ENCODE data around the gene AK3. TPM values are rescaled to one million over a fixed set of nuclear protein-coding genes. Genes with fewer than 3 reads are reported as not detected.
A peak's percentile ranks its signal among the peaks of the same experiment; 100 is the strongest.
"Not testable (repeated sequence)": the region's sequence is repeated elsewhere in the genome, so short reads cannot be mapped to it uniquely, and the experiment has no call there.

Gene AK3
- total RNA-seq, 1 experiment from 2014 or later: 21.5 TPM

DNA sequence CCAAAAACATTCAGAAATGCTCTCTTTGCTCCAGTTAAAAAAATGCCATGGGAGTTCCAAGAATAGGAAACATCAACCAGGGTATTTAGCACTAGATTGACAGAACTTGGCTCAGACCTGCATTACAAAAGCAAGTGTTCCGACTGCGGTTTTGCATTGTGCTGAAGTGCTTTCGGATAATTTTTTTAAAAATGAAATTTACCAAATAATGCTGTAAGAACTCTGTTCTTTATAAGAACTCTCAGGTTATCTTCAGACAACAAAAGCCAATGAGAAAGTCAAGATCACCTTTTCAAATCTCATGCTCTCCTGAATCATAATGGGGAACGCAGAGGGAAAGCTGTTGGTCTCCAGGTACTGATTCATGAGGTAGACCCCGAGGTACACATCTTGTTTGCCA, 79.4 kb downstream of the AK3 start:
- CTCF ChIA-PET: no interaction called here
- Mint-ChIP-seq H3K27me3 (ENCODE audit: unreplicated experiment) (no peaks in the 10 kb centered on the region), H3K36me3 (ENCODE audit: insufficient read depth, unreplicated experiment) (peaks cover 37% of the 10 kb centered on the region), H3K4me3 (ENCODE audit: low read depth, unreplicated experiment) (peak overlapping the region; percentile 79), H3K4me1 (ENCODE audit: low read depth, unreplicated experiment) (peaks cover 17% of the 10 kb centered on the region), H3K9me3 (ENCODE audit: low read depth, unreplicated experiment) (no peaks in the 10 kb centered on the region), H3K27ac (ENCODE audit: unreplicated experiment) (peak overlapping the region; percentile 69)
- BruUV-seq (replicated peaks): no TSS peak
- intact Hi-C loops (cut with micrococcal nuclease; ENCODE audit: unreplicated experiment): no loop called here
- TF ChIP-seq, protein P1, sequence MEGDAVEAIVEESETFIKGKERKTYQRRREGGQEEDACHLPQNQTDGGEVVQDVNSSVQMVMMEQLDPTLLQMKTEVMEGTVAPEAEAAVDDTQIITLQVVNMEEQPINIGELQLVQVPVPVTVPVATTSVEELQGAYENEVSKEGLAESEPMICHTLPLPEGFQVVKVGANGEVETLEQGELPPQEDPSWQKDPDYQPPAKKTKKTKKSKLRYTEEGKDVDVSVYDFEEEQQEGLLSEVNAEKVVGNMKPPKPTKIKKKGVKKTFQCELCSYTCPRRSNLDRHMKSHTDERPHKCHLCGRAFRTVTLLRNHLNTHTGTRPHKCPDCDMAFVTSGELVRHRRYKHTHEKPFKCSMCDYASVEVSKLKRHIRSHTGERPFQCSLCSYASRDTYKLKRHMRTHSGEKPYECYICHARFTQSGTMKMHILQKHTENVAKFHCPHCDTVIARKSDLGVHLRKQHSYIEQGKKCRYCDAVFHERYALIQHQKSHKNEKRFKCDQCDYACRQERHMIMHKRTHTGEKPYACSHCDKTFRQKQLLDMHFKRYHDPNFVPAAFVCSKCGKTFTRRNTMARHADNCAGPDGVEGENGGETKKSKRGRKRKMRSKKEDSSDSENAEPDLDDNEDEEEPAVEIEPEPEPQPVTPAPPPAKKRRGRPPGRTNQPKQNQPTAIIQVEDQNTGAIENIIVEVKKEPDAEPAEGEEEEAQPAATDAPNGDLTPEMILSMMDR (IDR thresholded peaks at IDR 0.05; ENCODE audit: unreplicated experiment): no peak
- DNase-seq: no peak

DNA sequence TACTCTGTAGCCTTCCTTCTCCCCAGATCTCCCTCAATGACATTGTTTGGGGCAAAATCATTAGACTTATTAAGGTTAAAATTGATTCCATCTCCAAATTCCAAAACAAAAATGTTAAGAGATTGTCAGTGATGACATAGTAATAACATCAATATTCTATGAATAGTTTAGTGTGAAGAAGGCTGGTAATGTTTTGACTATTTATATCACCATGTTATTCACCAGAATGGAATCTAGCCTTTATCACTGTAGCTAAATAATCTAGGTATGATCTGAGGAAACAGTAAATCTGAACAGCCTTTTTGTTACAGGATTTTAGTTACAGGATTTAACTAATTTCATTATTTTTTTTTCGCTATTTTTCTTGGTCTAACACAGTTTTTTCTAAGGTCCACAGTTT, 79.8 kb downstream of the AK3 start:
- BruUV-seq (replicated peaks): TSS peak; percentile 6
- peaks cover 13% of the 10 kb centered on the region for H3K4me1 Mint-ChIP-seq (ENCODE audit: low read depth, unreplicated experiment)
- no peak for DNase-seq
- CTCF ChIA-PET: no interaction called here
- peaks cover 33% of the 10 kb centered on the region for H3K36me3 Mint-ChIP-seq (ENCODE audit: insufficient read depth, unreplicated experiment)
- no peak overlapping the region for H3K4me3 Mint-ChIP-seq (ENCODE audit: low read depth, unreplicated experiment)
- H3K27ac Mint-ChIP-seq (ENCODE audit: unreplicated experiment): no peak overlapping the region
- no peaks in the 10 kb centered on the region for H3K9me3 Mint-ChIP-seq (ENCODE audit: low read depth, unreplicated experiment)
- no peaks in the 10 kb centered on the region for H3K27me3 Mint-ChIP-seq (ENCODE audit: unreplicated experiment)
- TF ChIP-seq, protein P1 (IDR thresholded peaks at IDR 0.05; ENCODE audit: unreplicated experiment): no peak
- intact Hi-C loops (cut with micrococcal nuclease; ENCODE audit: unreplicated experiment): no loop called here

DNA sequence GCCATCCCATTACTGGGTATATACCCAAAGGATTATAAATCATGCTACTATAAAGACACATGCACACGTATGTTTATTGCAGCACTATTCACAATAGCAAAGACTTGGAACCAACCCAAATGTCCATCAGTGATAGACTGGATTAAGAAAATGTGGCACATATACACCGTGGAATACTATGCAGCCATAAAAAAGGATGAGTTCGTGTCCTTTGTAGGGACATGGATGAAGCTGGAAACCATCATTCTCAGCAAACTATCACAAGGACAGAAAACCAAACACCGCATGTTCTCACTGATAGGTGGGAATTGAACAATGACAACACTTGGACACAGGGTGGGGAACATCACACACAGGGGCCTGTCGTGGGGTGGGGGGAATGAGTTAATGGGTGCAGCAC, 80.3 kb downstream of the AK3 start:
- BruUV-seq (replicated peaks); DNase-seq; H3K4me3 Mint-ChIP-seq (ENCODE audit: low read depth, unreplicated experiment); H3K27me3 Mint-ChIP-seq (ENCODE audit: unreplicated experiment); H3K9me3 Mint-ChIP-seq (ENCODE audit: low read depth, unreplicated experiment); CTCF ChIA-PET; H3K27ac Mint-ChIP-seq (ENCODE audit: unreplicated experiment); intact Hi-C loops (cut with micrococcal nuclease; ENCODE audit: unreplicated experiment): not testable (repeated sequence)
- Mint-ChIP-seq H3K4me1 (ENCODE audit: low read depth, unreplicated experiment) (peaks cover 13% of the 10 kb centered on the region), H3K36me3 (ENCODE audit: insufficient read depth, unreplicated experiment) (peaks cover 28% of the 10 kb centered on the region)

Other genes with a start within 250 kb of the AK3 start
- gene PLPP6, start 78.9 kb downstream of the AK3 start, total RNA-seq (2022): 10.3 and 11.1 TPM in 2 replicates
- 5.7 and 7.1 TPM in 2 replicates for gene SPATA6L, start 74.7 kb downstream of the AK3 start, total RNA-seq (2022)
- gene CDC37L1, start 61.6 kb downstream of the AK3 start, total RNA-seq (2022): 12.1 TPM in 2 replicates
- gene RCL1, start 51.7 kb upstream of the AK3 start, total RNA-seq (2022): 20.7 and 21.3 TPM in 2 replicates
- gene JAK2, start 244.1 kb upstream of the AK3 start, total RNA-seq (2022): 6.3 and 9.2 TPM in 2 replicates